ENCODE measurements around the gene BRINP1. TPM values are rescaled to one million over a fixed set of nuclear protein-coding genes. Genes with fewer than 3 reads are reported as not detected.

BRINP1 gene
- total and polyA plus RNA-seq, 10 of the 15 experiments (the other 5 are each of a cell fraction or from before 2014, with no cell fraction given): not detected

DNA sequence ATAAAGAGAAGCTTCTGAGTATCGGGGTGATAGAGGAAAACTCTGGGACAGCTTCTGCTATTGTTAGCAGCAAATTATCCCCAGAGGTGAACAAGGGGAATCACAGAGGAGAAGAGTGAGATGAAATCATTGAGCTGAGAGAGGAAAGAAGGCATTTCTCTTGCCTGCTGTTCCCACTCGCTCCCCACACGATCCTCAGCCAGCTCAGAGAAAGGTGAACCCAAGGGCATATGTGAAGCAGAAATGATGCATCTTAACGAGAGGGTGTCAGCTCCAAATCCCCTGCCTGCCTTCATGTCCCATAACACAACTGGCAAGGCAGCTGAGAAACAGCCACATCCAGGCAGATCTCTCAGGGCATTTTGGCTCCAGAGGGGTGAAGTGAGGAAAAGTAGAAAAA is 111.6 kb downstream of the BRINP1 start (continued):
- TF ChIP-seq, protein P1, sequence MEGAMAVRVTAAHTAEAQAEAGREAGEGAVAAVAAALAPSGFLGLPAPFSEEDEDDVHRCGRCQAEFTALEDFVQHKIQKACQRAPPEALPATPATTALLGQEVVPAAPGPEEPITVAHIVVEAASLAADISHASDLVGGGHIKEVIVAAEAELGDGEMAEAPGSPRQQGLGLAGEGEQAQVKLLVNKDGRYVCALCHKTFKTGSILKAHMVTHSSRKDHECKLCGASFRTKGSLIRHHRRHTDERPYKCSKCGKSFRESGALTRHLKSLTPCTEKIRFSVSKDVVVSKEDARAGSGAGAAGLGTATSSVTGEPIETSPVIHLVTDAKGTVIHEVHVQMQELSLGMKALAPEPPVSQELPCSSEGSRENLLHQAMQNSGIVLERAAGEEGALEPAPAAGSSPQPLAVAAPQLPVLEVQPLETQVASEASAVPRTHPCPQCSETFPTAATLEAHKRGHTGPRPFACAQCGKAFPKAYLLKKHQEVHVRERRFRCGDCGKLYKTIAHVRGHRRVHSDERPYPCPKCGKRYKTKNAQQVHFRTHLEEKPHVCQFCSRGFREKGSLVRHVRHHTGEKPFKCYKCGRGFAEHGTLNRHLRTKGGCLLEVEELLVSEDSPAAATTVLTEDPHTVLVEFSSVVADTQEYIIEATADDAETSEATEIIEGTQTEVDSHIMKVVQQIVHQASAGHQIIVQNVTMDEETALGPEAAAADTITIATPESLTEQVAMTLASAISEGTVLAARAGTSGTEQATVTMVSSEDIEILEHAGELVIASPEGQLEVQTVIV (IDR thresholded peaks at IDR 0.05; ENCODE audit: borderline replicate concordance, partially characterized antibody): no peak
- TF ChIP-seq BACH1 (IDR thresholded peaks at IDR 0.05; ENCODE audit: borderline replicate concordance): no peak
- TF ChIP-seq, protein P2, sequence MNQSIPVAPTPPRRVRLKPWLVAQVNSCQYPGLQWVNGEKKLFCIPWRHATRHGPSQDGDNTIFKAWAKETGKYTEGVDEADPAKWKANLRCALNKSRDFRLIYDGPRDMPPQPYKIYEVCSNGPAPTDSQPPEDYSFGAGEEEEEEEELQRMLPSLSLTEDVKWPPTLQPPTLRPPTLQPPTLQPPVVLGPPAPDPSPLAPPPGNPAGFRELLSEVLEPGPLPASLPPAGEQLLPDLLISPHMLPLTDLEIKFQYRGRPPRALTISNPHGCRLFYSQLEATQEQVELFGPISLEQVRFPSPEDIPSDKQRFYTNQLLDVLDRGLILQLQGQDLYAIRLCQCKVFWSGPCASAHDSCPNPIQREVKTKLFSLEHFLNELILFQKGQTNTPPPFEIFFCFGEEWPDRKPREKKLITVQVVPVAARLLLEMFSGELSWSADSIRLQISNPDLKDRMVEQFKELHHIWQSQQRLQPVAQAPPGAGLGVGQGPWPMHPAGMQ (IDR thresholded peaks at IDR 0.05; ENCODE audit: borderline replicate concordance): no peak
- no peak for TF ChIP-seq RCOR1 (conservative IDR thresholded peaks at IDR 0.05; ENCODE audit: low read depth, low read length)
- no peak for TF ChIP-seq WRNIP1 (IDR thresholded peaks at IDR 0.05; ENCODE audit: borderline replicate concordance, low read depth, low read length)
- no peak for TF ChIP-seq MXI1 (IDR thresholded peaks at IDR 0.05; ENCODE audit: low read depth, low read length)

DNA sequence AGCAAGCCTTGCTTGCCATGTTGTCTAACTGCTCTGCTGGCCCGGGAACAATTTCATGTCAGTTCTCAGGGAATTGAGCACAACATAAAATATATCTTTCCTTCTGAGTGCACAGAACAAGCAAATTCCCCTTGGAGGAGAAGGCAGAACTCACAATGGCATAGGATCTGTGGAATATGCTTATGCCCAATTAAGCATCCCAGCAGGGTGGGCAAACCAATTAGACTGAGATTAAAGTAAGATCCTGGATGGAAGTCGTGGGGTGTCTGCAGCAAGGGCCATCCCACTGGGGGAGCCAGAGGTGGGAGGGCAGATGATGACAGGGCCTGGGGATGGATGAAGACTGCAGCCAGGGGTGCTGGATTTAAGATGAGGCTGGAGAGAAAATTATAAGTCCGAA is 114.1 kb downstream of the BRINP1 start:
- no TSS peak for BruUV-seq (replicated peaks)
- Histone ChIP-seq H3K79me2 (ENCODE audit: control insufficient read depth, insufficient read depth, low read length) (no peaks in the 10 kb centered on the region), H3K4me3 (no peak overlapping the region), H3K4me1 (ENCODE audit: control insufficient read depth, insufficient read depth, low read length) (no peaks in the 10 kb centered on the region), H2AFZ (ENCODE audit: control insufficient read depth, low read depth, low read length) (no peak overlapping the region), H3K9me3 (replicated peaks; ENCODE audit: control insufficient read depth, insufficient read depth, low read length) (no peaks in the 10 kb centered on the region), H3K36me3 (ENCODE audit: control insufficient read depth in 2 of 2, insufficient read depth in 2 of 2, low read length in 1 of 2) (no peaks in the 10 kb centered on the region), H3K27ac (ENCODE audit: control insufficient read depth, insufficient read depth) (no peak overlapping the region), H3K9ac (ENCODE audit: control insufficient read depth, insufficient read depth, low read length) (no peak overlapping the region), H3K27me3 (replicated peaks in 1 of 2; ENCODE audit: control insufficient read depth in 2 of 2, insufficient read depth in 2 of 2, low read length in 1 of 2) (no peaks in the 10 kb centered on the region), H3K4me2 (ENCODE audit: control insufficient read depth, insufficient read depth) (no peak overlapping the region), H4K20me1 (ENCODE audit: control insufficient read depth, insufficient read depth) (no peaks in the 10 kb centered on the region)
- in situ Hi-C loops (cut with MboI): no loop called here
- FAIRE-seq (no peak), ATAC-seq (no peak), DNase-seq (ENCODE audit: low read depth, low spot score) (no peak)
- ChIA-PET POLR2A (interaction anchor here (0.6 kb wide), 1 partner anchor 724 kb away, joined by 4 read pairs; no protein-coding TSS in a partner anchor), CTCF (no interaction called here), SMC1A (ENCODE audit: uncharacterized antibody, unreplicated experiment) (no interaction called here), RAD21 (ENCODE audit: unreplicated experiment) (no interaction called here)
- intact Hi-C loops (cut with micrococcal nuclease; ENCODE audit: unreplicated experiment): no loop called here
- WGBS (ENCODE audit: insufficient coverage, insufficient replicate concordance, low lambda C conversion rate, missing lambda C conversion rate): 9% methylated on average over 3 of the region's 3 CpGs
- TF ChIP-seq HDAC2 (IDR thresholded peaks at IDR 0.05) (no peak), BRCA1 (IDR thresholded peaks at IDR 0.05; ENCODE audit: low read depth, low read length) (no peak), POLR2A (IDR thresholded peaks at IDR 0.05; ENCODE audit: low read depth, low read length) (no peak), JUND (IDR thresholded peaks at IDR 0.05; ENCODE audit: low read depth, low read length) (no peak), CHD4 (IDR thresholded peaks at IDR 0.05) (no peak), FOS (IDR thresholded peaks at IDR 0.05; ENCODE audit: borderline replicate concordance, extremely low read depth, insufficient read length) (no peak), POLR2AphosphoS2 (IDR thresholded peaks at IDR 0.05; ENCODE audit: low read depth, low read length) (no peak), RAD51 (IDR thresholded peaks at IDR 0.05) (no peak), RAD21 (IDR thresholded peaks at IDR 0.05; ENCODE audit: insufficient read depth, low read depth, low read length) (no peak), TAF1 (IDR thresholded peaks at IDR 0.05; ENCODE audit: borderline replicate concordance, low read depth, low read length) (no peak), MEF2B (IDR thresholded peaks at IDR 0.05; ENCODE audit: partially characterized antibody, poor library complexity, severe bottlenecking) (no peak), NFIC (IDR thresholded peaks at IDR 0.05; ENCODE audit: low read depth, low read length) (no peak), MYB (IDR thresholded peaks at IDR 0.05; ENCODE audit: borderline replicate concordance, low read depth, low read length) (no peak), KLF5 (IDR thresholded peaks at IDR 0.05; ENCODE audit: partially characterized antibody) (no peak), PAX8 (IDR thresholded peaks at IDR 0.05) (no peak)
- TF ChIP-seq, protein P3, sequence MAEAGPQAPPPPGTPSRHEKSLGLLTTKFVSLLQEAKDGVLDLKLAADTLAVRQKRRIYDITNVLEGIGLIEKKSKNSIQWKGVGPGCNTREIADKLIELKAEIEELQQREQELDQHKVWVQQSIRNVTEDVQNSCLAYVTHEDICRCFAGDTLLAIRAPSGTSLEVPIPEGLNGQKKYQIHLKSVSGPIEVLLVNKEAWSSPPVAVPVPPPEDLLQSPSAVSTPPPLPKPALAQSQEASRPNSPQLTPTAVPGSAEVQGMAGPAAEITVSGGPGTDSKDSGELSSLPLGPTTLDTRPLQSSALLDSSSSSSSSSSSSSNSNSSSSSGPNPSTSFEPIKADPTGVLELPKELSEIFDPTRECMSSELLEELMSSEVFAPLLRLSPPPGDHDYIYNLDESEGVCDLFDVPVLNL (IDR thresholded peaks at IDR 0.05; ENCODE audit: low read depth, low read length): no peak

Measured in GM12878 (cell line).